Measurements from ENCODE around the gene ERI3.

The ERI3 gene

GRCh38 chr1:44256762-44257554, 98.1 kb downstream of the ERI3 start:
- no peak for DNase-seq

DNA sequence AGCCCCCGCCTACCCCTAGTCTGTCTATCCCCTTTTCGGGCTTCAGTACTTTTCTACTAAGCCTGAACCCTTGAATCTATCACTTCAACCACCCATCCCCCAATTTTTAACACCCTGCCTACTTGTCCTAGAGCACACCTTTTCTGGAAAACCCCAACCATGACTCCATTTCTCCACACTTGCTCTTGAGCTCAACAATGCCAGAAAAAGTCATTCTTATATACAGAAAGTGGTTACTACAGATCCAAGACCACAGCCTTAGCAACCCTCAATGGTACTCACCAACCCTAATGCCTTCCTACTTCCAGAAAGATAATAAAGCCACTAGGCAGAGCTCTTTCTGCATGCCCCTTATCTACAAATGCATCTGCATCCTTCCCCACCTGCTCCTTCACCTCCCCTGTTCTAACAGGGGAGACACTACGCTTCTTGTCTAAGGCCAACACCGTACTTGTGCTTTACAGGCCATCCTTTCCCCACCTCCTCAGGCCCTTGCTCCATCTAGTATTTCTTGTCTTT, 100.6 kb downstream of the ERI3 start:
- no peak for DNase-seq

- DNase-seq = no peak
These were observed 102.9 kb downstream of the ERI3 start for GRCh38 chr1:44251989-44252671.

DNA sequence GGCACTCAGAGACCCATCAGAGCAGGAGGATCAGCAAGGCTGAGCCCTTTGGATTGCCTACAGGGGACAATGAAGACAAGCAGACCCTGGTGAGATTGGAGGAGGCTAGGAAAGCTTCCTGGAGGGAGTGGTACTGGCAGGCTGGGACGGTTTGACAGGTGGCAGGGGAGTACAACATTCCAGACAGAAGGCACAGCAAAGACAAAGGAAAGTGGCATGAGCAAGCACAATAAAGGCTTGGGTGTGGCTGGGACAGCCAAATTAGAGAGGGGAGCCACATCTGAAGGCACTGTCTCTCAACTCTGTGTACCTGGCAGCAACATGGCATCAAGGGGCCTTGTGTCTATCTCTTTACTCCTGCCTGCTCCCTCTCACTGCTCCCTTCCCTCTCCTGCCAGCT, 103.6 kb downstream of the ERI3 start:
- DNase-seq = no peak

GRCh38 chr1:44250068-44250781, 104.8 kb downstream of the ERI3 start:
- DNase-seq = no peak

- no peak for DNase-seq
These were observed 105.5 kb downstream of the ERI3 start for GRCh38 chr1:44249543-44249942.

- no peak for DNase-seq
These were observed 108.3 kb downstream of the ERI3 start for GRCh38 chr1:44246806-44247205.

GRCh38 chr1:44244986-44245385, 110.1 kb downstream of the ERI3 start:
- no peak for DNase-seq

DNA sequence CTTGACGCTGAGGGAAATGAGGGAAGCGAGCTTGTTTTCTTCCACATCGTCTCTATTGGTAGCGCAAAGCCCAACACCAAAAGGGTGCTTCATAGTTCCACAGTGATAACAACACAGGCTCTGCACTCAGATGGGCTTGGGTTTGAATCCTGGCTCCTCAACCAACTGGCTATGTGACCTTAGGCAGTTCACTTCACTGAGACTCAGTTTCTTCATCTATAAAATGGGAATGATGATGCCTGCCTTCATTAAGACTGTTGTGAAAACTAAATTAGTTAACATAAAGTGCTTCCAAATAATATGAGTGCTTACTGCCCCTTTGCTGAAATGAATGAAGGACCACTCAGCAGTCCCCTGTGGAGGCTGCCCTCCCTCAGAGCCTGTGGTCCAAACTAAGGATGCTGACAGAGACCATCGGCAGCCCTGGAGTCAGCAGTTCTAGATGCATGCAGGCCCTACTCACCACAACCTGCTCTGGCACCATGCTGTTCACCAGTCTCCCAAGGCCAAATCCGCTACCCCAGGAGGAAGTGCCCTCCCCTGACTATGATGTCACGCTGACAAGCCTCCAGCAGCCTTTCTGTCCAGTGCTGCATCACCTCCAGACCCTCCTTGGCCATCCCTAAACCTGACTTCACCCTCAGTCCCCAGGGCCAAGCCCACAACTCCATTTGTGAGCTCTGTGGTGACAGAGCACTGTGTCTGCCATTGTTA, 111.1 kb downstream of the ERI3 start:
- no peak for DNase-seq

DNA sequence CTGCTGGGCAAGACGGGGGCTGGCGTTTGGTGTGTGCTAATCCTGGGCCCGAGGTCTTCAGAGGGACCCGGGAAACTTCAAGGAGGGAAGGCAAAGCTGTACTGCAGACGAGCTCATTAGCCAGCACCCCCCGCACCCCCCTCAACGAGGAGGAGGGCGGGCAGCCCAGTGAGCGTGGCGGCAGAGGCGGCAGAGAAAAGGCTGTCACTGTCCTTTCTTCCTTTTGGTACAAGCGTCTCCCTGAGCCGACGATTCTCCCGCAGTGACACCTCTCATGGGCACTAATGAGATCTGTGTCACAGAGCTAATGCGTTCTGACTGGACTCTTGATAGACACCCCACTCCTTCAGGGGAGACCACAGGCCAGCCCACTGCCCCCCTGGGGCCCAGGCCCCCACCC, 112.3 kb downstream of the ERI3 start:
- DNase-seq = no peak

DNA sequence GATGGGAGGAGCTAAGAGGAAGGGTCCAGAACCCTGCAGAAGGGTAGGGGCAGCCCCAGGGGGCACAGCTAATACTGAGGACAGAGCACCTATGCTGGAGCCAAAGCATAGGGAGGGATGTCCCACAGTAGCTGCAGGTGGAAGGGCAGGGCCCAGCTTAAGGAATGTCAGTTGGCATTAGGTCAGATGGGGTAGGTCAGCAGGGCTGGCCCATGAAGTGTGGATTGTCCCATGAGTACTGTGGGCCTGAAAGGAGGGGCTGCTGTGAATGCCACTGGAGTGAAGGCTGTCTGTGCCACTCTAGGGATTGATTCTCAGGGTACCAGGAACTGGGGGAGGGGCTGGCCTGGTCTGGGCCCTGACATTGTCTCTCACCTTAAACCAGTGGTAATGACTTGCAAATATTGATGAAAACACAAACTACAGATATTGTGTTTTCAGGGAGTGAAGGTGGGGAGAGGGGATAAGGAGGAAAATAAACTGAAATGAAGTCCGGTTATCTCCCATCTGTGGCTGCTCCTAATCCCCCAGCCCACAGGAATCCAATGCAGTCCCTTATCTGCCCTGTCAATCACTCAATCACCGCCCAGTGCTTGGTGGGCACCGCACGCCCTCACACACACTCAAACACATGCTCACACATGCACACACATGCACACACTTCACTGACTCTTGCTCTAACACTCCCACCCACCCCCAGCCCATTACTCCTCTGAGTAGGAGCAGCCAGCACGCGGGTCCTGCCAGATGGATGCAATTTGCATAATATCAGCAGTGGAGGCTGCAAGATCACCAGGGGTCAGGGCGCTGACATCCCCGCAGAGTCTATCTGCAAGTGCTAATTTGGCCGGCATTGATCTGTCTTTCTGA, 114.0 kb downstream of the ERI3 start:
- no peak for DNase-seq

DNA sequence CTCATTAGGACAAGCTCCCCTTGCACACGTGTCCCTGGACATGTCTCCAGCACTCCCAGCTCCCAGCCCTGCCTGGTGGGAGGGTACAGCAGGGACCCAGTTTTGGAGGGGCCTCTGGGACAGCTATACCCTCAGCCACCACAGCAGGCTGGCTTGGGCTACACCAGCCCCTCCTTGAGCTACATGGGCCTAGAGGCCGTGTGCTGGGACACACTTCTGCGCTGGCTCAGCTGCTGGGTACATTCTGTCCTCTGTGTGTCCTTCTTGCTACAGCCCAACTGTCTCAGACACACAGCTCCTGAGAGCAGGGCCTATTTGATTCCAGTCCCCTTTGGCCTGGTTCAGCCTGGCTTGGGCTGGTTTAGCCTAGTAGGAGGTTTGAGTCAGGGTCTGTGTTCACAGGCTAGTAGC, 115.1 kb downstream of the ERI3 start:
- no peak for DNase-seq

GRCh38 chr1:44239331-44239960, 115.6 kb downstream of the ERI3 start:
- DNase-seq = no peak

DNA sequence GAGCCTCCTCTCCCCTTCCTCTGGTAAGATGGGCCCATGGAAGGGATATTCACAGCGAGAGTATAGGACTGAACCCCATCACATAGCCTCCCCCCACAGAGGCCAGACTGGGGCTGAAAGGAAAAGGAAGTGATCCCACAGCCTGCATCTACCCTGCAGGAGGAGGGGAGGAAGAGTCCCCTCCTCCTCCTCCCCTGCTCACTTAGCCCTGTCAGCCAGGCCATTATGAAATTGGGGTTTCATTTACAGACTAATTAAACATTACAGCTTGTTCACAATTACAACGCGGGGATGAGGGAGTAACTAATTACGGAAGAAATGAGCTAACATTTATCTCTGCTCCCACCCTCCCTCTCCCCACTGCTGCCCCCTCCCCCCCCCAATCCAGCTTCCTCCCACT, 116.4 kb downstream of the ERI3 start:
- no peak for DNase-seq

DNA sequence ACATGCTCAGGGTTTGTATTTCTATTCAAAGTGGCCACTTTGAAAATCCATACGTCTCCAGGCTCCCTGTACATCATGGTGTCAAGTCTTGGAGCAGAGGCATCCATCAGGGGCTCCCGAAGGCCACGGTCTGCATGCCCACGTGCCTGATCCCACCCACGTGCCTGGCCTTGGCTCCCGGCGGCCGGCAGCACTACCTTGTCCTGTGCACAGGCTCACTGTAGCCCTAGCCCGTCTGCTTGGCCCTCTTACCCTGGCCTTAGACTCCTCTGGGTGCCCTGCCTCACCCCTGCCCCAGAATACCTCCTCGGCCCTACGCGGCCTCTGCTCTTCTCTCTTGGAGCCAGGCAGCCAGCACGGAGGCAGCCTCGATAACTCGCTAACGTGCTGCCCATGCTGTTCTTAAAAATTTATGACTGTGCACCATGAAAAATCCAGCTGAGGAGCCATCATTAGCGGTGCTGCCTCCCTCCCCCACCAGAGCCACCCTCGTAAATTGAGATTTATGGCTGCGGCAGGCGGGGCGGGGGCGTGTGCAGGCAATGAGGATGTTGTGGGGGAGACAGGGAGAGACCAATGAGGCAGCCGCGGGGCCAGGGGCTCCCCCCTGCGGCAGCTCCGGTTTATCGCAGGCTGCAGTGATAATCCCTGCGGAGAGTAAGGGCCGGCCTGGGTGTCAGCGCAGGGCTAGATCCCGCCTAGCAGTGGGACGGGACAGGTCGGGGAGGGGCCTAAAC, 117.2 kb downstream of the ERI3 start:
- no peak for DNase-seq

- no peak for DNase-seq
These were observed 118.4 kb downstream of the ERI3 start for GRCh38 chr1:44236490-44237272.

- no peak for DNase-seq
These were observed 119.2 kb downstream of the ERI3 start for GRCh38 chr1:44235808-44236207.

DNA sequence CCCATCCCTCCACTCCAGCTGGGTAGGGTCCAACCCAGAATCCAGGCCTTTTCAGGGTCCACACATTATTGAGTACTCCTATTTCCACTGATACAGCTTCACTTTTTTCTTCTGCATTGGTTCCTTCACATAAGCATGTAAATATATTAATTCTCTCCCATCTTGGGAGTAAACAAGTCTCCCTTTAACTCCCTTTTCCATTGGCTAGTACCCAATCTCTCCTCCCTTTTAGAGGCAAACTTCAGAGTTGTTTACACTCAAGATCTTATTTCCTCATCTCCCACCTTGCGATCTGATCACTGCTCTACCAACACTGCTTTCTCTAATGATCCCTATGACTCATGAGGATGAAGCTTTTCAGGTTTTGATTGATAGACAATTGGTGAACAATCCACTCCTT, 121.5 kb downstream of the ERI3 start:
- DNase-seq = no peak

- no peak for DNase-seq
These were observed 124.3 kb downstream of the ERI3 start for GRCh38 chr1:44230796-44231195.

Measured in NCI-H2171 treated with DMSO at 0.1 percent for 48 hours (cell line).